WTC11 (cell line): ENCODE data around the gene SLC38A6. TPM values are rescaled to one million over a fixed set of nuclear protein-coding genes. Genes with fewer than 3 reads are reported as not detected.

ENCODE experiments used
- ATAC-seq: fragments of 200-7000 bp; cut with Tn5 transposase; 2 replicates; pipeline ENCODE4 v1.10.0; 2021; ENCODE audit warnings: mild to moderate bottlenecking, moderate library complexity
- CTCF ChIA-PET: fragments of 300-600 bp; sonication (Branson Sonifier 250); formaldehyde crosslinking; loops from one replicate; lab custom pipeline; 2021; ENCODE audit warnings: antibody characterized with exemption; lab: Charles Lee
- POLR2A ChIA-PET: fragments of 350-600 bp; sonication (Branson Sonifier 250); formaldehyde crosslinking; loops from one replicate; lab custom pipeline; 2021; ENCODE audit warnings: antibody characterized with exemption; lab: Charles Lee
- DNase-seq: peaks from one replicate; pipeline ENCODE4 v3.0.0; 2021; ENCODE audit warnings: low spot score
- H3K27ac Mint-ChIP-seq: 2 replicates; pipeline ENCODE4 v1.8.0; 2021; ENCODE audit warnings: mixed read lengths
- H3K27me3 Mint-ChIP-seq: 2 replicates; pipeline ENCODE4 v1.8.0; 2021; ENCODE audit warnings: low read depth, mild to moderate bottlenecking, moderate library complexity, mixed read lengths
- H3K36me3 Mint-ChIP-seq: 2 replicates; pipeline ENCODE4 v1.8.0; 2021; ENCODE audit warnings: mixed read lengths
- H3K4me1 Mint-ChIP-seq: 2 replicates; pipeline ENCODE4 v1.8.0; 2022; ENCODE audit warnings: mixed read lengths
- H3K4me3 Mint-ChIP-seq: 2 replicates; pipeline ENCODE4 v1.8.0; 2021; ENCODE audit warnings: mild to moderate bottlenecking, moderate library complexity, mixed read lengths
- H3K9me3 Mint-ChIP-seq: 2 replicates; pipeline ENCODE4 v1.8.0; 2021; ENCODE audit warnings: mixed read lengths
- ATF2 ChIP-seq: sonication (generic); formaldehyde crosslinking; IDR thresholded peaks from 2 replicates; pipeline ENCODE4 v1.8.1; 2022; ENCODE audit warnings: low read depth, missing genetic modification reagents, borderline replicate concordance
- ATF6 ChIP-seq: sonication (generic); formaldehyde crosslinking; IDR thresholded peaks from 2 replicates; pipeline ENCODE4 v1.8.1; 2023; ENCODE audit warnings: mild to moderate bottlenecking, missing genetic modification reagents
- CREB1 ChIP-seq: sonication (generic); formaldehyde crosslinking; IDR thresholded peaks from 2 replicates; pipeline ENCODE4 v1.8.0; 2023; ENCODE audit warnings: mild to moderate bottlenecking, missing genetic modification reagents
- ELF4 ChIP-seq: sonication (generic); formaldehyde crosslinking; IDR thresholded peaks from 2 replicates; pipeline ENCODE4 v1.8.1; 2022; ENCODE audit warnings: low read depth, mild to moderate bottlenecking, moderate library complexity, missing genetic modification reagents
- EMX1 ChIP-seq: fragments of 250-450 bp; sonication (Bioruptor Pico); IDR thresholded peaks from 2 replicates; pipeline ENCODE4 v1.8.0; 2021; ENCODE audit warnings: mild to moderate bottlenecking
- FOXJ3 ChIP-seq: sonication (generic); formaldehyde crosslinking; IDR thresholded peaks from 2 replicates; pipeline ENCODE4 v1.9.0; 2021; ENCODE audit warnings: missing genetic modification reagents, mild to moderate bottlenecking, borderline replicate concordance
- FOXP1 ChIP-seq: sonication (generic); formaldehyde crosslinking; IDR thresholded peaks from 2 replicates; pipeline ENCODE4 v1.8.0; 2022; ENCODE audit warnings: missing genetic modification reagents, mild to moderate bottlenecking, moderate library complexity, borderline replicate concordance
- IRF2 ChIP-seq: sonication (generic); formaldehyde crosslinking; IDR thresholded peaks from 2 replicates; pipeline ENCODE4 v1.8.0; 2022; ENCODE audit warnings: low read depth, missing genetic modification reagents, borderline replicate concordance
- MYBL2 ChIP-seq: sonication (generic); formaldehyde crosslinking; IDR thresholded peaks from 2 replicates; pipeline ENCODE4 v1.8.1; 2023; ENCODE audit warnings: mild to moderate bottlenecking, moderate library complexity, missing genetic modification reagents
- NFYB ChIP-seq: sonication (generic); formaldehyde crosslinking; conservative IDR thresholded peaks from 2 replicates; pipeline ENCODE4 v1.8.0; 2022; ENCODE audit warnings: low read depth, missing genetic modification reagents
- NR3C1 ChIP-seq: sonication (generic); formaldehyde crosslinking; conservative IDR thresholded peaks from 2 replicates; pipeline ENCODE4 v1.8.1; 2023; ENCODE audit warnings: low read depth, mild to moderate bottlenecking, missing genetic modification reagents
- SMAD4 ChIP-seq: sonication (generic); formaldehyde crosslinking; IDR thresholded peaks from 2 replicates; pipeline ENCODE4 v1.8.0; 2022; ENCODE audit warnings: mild to moderate bottlenecking, missing genetic modification reagents
- TEAD4 ChIP-seq: sonication (generic); formaldehyde crosslinking; IDR thresholded peaks from 2 replicates; pipeline ENCODE4 v1.8.0; 2022; ENCODE audit warnings: mild to moderate bottlenecking, missing genetic modification reagents
- ZNF416 ChIP-seq: fragments of 250-450 bp; sonication (Bioruptor Pico); IDR thresholded peaks from 2 replicates; pipeline ENCODE4 v1.9.0; 2021; ENCODE audit warnings: mild to moderate bottlenecking, inconsistent platforms
- ZNF532 ChIP-seq: fragments of 250-450 bp; sonication (Bioruptor Pico); IDR thresholded peaks from 2 replicates; pipeline ENCODE4 v1.9.0; 2021; ENCODE audit warnings: mild to moderate bottlenecking, borderline replicate concordance
- ZNF671 ChIP-seq: fragments of 250-450 bp; sonication (Bioruptor Pico); IDR thresholded peaks from 2 replicates; pipeline ENCODE4 v1.8.0; 2021; ENCODE audit warnings: mild to moderate bottlenecking
- total RNA-seq: library from RNA; stranded (reverse); gene quantifications from 3 replicates; pipeline ENCODE4 v1.2.3, GENCODE V29; 2021

The SLC38A6 gene
- total RNA-seq, 1 experiment from 2014 or later: 8.7 TPM

GRCh38 chr14:61047021-61047420 is 66.0 kb downstream of the SLC38A6 start:
- Mint-ChIP-seq H3K27me3 (no peaks in the 10 kb centered on the region), H3K36me3 (no peaks in the 10 kb centered on the region)

GRCh38 chr14:61048640-61049039 is 67.6 kb downstream of the SLC38A6 start:
- POLR2A ChIA-PET: no interaction called here
- ATAC-seq: no peak

More at GRCh38 chr14:61047021-61047420, 66.0 kb downstream of the SLC38A6 start:
- no peak overlapping the region for H3K4me3 Mint-ChIP-seq
- H3K4me1 Mint-ChIP-seq: peaks cover 23% of the 10 kb centered on the region
- CTCF ChIA-PET: interaction anchor here (1.0 kb wide), 1 partner anchor 390 kb away, joined by 3 read pairs; no protein-coding TSS in a partner anchor
- no peak for DNase-seq
- no peak overlapping the region for H3K27ac Mint-ChIP-seq
- TF ChIP-seq NFYB (no peak), MYBL2 (no peak), ZNF416 (CRISPR knock-in tag) (no peak), SMAD4 (CRISPR knock-in tag) (no peak), TEAD4 (CRISPR knock-in tag) (no peak), FOXJ3 (CRISPR knock-in tag) (no peak)
- no peaks in the 10 kb centered on the region for H3K9me3 Mint-ChIP-seq
- ATAC-seq: no peak
- POLR2A ChIA-PET: no interaction called here

More at GRCh38 chr14:61048640-61049039, 67.6 kb downstream of the SLC38A6 start:
- no peaks in the 10 kb centered on the region for H3K27me3 Mint-ChIP-seq
- CTCF ChIA-PET: no interaction called here
- no peak overlapping the region for H3K4me3 Mint-ChIP-seq
- no peak for DNase-seq
- TF ChIP-seq ATF2 (CRISPR knock-in tag) (no peak), ZNF416 (CRISPR knock-in tag) (no peak), IRF2 (no peak), ATF6 (CRISPR knock-in tag) (no peak), CREB1 (no peak), ZNF532 (CRISPR knock-in tag) (no peak), NR3C1 (CRISPR knock-in tag) (no peak), ELF4 (CRISPR knock-in tag) (no peak), MYBL2 (no peak), ZNF671 (CRISPR knock-in tag) (no peak), EMX1 (CRISPR knock-in tag) (no peak), FOXP1 (CRISPR knock-in tag) (no peak)
- TF ChIP-seq, all 79 proteins: peak for 0
- H3K27ac Mint-ChIP-seq: no peak overlapping the region
- peaks cover 15% of the 10 kb centered on the region for H3K4me1 Mint-ChIP-seq
- peaks cover 8% of the 10 kb centered on the region for H3K36me3 Mint-ChIP-seq
- H3K9me3 Mint-ChIP-seq: peaks cover 8% of the 10 kb centered on the region
